HepG2 (cell line): Measurements from ENCODE around the gene SLC9A9. TPM values are rescaled to one million over a fixed set of nuclear protein-coding genes. Genes with fewer than 3 reads are reported as not detected.

Source experiments
- ATAC-seq: fragments of 200-7000 bp; cut with Tn5 transposase; 3 replicates; pipeline ENCODE4 v1.9.1; 2020; ENCODE audit warnings: mild to moderate bottlenecking, moderate library complexity
- BruUV-seq: library from RNA; stranded (reverse); fragments of 400-500 nt; replicated peaks from 2 replicates; lab custom pipeline; 2021; lab: Mats Ljungman, UMichigan
- CTCF ChIA-PET: fragments of 300-600 bp; formaldehyde crosslinking; extraction: SDS; loops from one replicate; lab custom pipeline; 2021; ENCODE audit warnings: low total read pairs, inconsistent platforms, low intra/inter-chr PET ratio; lab: Yijun Ruan, JAX
- POLR2A ChIA-PET: fragments of 350-600 bp; sonication (Branson Sonifier 250); formaldehyde crosslinking; loops from one replicate; lab custom pipeline; 2020; ENCODE audit warnings: antibody characterized with exemption, inconsistent platforms; lab: Yijun Ruan, JAX
- DNase-seq: peaks from one replicate; pipeline ENCODE4 v3.0.0-alpha.2; 2015; ENCODE audit warnings: low spot score
- FAIRE-seq: peaks from 3 replicates; lab custom pipeline; 2011; peaks lifted over from hg19 to GRCh38; lab: Jason Lieb, UNC
- H2AFZ ChIP-seq: one replicate; pipeline ENCODE4 v1.6.1; 2011; ENCODE audit warnings: low read length, inconsistent platforms
- H3K27ac ChIP-seq: fragments of 300-600 bp; 3 replicates; pipeline ENCODE4 v1.8.0; 2011; ENCODE audit warnings: mixed run types, mild to moderate bottlenecking, mixed read lengths, low read length, inconsistent platforms; ENCODE audit not compliant: insufficient read depth; ENCODE audit errors: extremely low read length
- H3K27me3 ChIP-seq, 2 experiments: fragments of 200-600 bp in 1 of 2; 2 replicates in 1 of 2; 3 replicates in 1 of 2; pipeline versions ENCODE4 v1.6.0 to v1.8.0; 2011; ENCODE audit warnings: low read length in 2 of 2, mild to moderate bottlenecking in 2 of 2, moderate library complexity in 2 of 2, inconsistent platforms in 1 of 2; ENCODE audit not compliant: insufficient read depth in 2 of 2, control insufficient read depth in 1 of 2
- H3K36me3 ChIP-seq, 2 experiments: fragments of 200-600 bp in 1 of 2; replicated peaks in 1 of 2; 2 replicates in 1 of 2; 3 replicates in 1 of 2; pipeline versions ENCODE4 v1.5.1 to v1.8.0; 2011; ENCODE audit warnings: low read length in 2 of 2, inconsistent platforms in 1 of 2; ENCODE audit not compliant: insufficient read depth in 2 of 2, control insufficient read depth in 1 of 2
- H3K4me1 ChIP-seq: 2 replicates; pipeline ENCODE4 v1.5.1; 2012; ENCODE audit warnings: low read length, inconsistent platforms; ENCODE audit not compliant: insufficient read depth
- H3K4me2 ChIP-seq: 2 replicates; pipeline ENCODE4 v1.6.0; 2011; ENCODE audit warnings: low read depth, low read length, inconsistent platforms
- H3K4me3 ChIP-seq, 3 experiments: fragments of 200-600 bp in 1 of 3; sonication (generic), shearing (Covaris generic) in 1 of 3; replicated peaks in 1 of 3; 2 replicates each; pipeline ENCODE4 v1.5.1; 2011 to 2016; ENCODE audit warnings: low read length in 3 of 3, inconsistent platforms in 2 of 3, low read depth in 2 of 3, mild to moderate bottlenecking in 2 of 3, control low read depth in 1 of 3, mixed read lengths in 1 of 3; ENCODE audit not compliant: insufficient read depth in 1 of 3
- H3K79me2 ChIP-seq: one replicate; pipeline ENCODE4 v1.6.1; 2011; ENCODE audit warnings: low read length, inconsistent platforms; ENCODE audit not compliant: insufficient read depth
- H3K9ac ChIP-seq: 2 replicates; pipeline ENCODE4 v1.6.0; 2011; ENCODE audit warnings: mild to moderate bottlenecking, low read depth, low read length, inconsistent platforms; ENCODE audit not compliant: insufficient read depth
- H3K9me3 ChIP-seq: 2 replicates; pipeline ENCODE4 v1.5.1; 2012; ENCODE audit warnings: mild to moderate bottlenecking, low read length
- H4K20me1 ChIP-seq: 2 replicates; pipeline ENCODE4 v1.6.0; 2011; ENCODE audit warnings: inconsistent platforms, mild to moderate bottlenecking, low read length, moderate library complexity; ENCODE audit not compliant: insufficient read depth
- HNF1B ChIP-seq: sonication (generic); formaldehyde crosslinking; IDR thresholded peaks from 2 replicates; pipeline ENCODE4 v1.5.1; 2020; ENCODE audit warnings: mild to moderate bottlenecking, moderate library complexity, missing genetic modification reagents
- JUN ChIP-seq: sonication (generic); formaldehyde crosslinking; IDR thresholded peaks from 2 replicates; pipeline ENCODE4 v1.4.0; 2020; ENCODE audit warnings: mild to moderate bottlenecking, missing genetic modification reagents
- TRIM24 ChIP-seq: sonication (generic); formaldehyde crosslinking; IDR thresholded peaks from 2 replicates; pipeline ENCODE4 v1.8.0; 2022; ENCODE audit warnings: mild to moderate bottlenecking, missing genetic modification reagents
- ZNF296 ChIP-seq: sonication (generic); formaldehyde crosslinking; conservative IDR thresholded peaks from 2 replicates; pipeline ENCODE4 v1.5.0; 2020; ENCODE audit warnings: mild to moderate bottlenecking, missing genetic modification reagents
- ZNF382 ChIP-seq: sonication (generic); formaldehyde crosslinking; IDR thresholded peaks from 2 replicates; pipeline ENCODE4 v1.5.0; 2020; ENCODE audit warnings: missing genetic modification reagents, mild to moderate bottlenecking, borderline replicate concordance
- ZNF431 ChIP-seq: sonication (generic); formaldehyde crosslinking; IDR thresholded peaks from 2 replicates; pipeline ENCODE4 v1.9.0; 2022; ENCODE audit warnings: missing genetic modification reagents, low read depth, mild to moderate bottlenecking, borderline replicate concordance
- WGBS: methylation state at CpG from one replicate; pipeline ENCODE4 v1.1.6; 2017; ENCODE audit warnings: low lambda C conversion rate; 5-methylcytosine and 5-hydroxymethylcytosine counted together
- in situ Hi-C: cut with HindIII; loops from 2 replicates; pipeline ENCODE4 v1.10.0; 2017; ENCODE audit warnings: low pct_unique_long_range_greater_than_20kb; ENCODE audit not compliant: extremely low pct_ligation_motif_present
- intact Hi-C: fragments of 100-400 bp; cut with micrococcal nuclease; formaldehyde crosslinking; loops from one replicate; pipeline ENCODE4 v1.10.0; 2022; ENCODE audit not compliant: unreplicated experiment
- polyA plus RNA-seq, 8 experiments: library from polyadenylated mRNA; depleted of rRNA in 3 of 8; stranded (reverse) in 7 of 8; unstranded in 1 of 8; fragments of >200 nt; fragmentation: Illumina TruSeq in 4 of 8; extraction: Trizol in 4 of 8; gene quantifications; 2 replicates each; pipeline versions ENCODE4 v1.2.1 to v1.2.3, GENCODE V29; 2011 to 2016; ENCODE audit warnings: low read depth in 4 of 8, missing spikeins in 1 of 8, mixed read lengths in 1 of 8; ENCODE audit not compliant: insufficient read depth in 1 of 8
- total RNA-seq, 5 experiments: library from RNA; depleted of rRNA; stranded (reverse); fragments of >200 nt; fragmentation: Illumina TruSeq; extraction: Trizol; gene quantifications; 2 replicates each; pipeline ENCODE4 v1.2.3, GENCODE V29; 2016; ENCODE audit warnings: low read depth in 1 of 5

SLC9A9 gene
- total and polyA plus RNA-seq, 2 of the 13 experiments (the other 11 are each of a cell fraction or from before 2014, with no cell fraction given): not detected

- Histone ChIP-seq H3K36me3 (no peaks in the 10 kb centered on the region), H3K4me3 (no peak overlapping the region), H3K27me3 (peaks cover 0 to 8% of the 10 kb centered on the region in 2 experiments; a peak in 1 of 5 replicates), H3K9ac (no peak overlapping the region), H3K4me2 (no peak overlapping the region), H3K4me1 (no peaks in the 10 kb centered on the region), H3K27ac (no peak overlapping the region), H4K20me1 (no peaks in the 10 kb centered on the region), H2AFZ (no peak overlapping the region), H3K9me3 (no peaks in the 10 kb centered on the region), H3K79me2 (no peaks in the 10 kb centered on the region)
- ChIA-PET POLR2A (no interaction called here), CTCF (no interaction called here)
- in situ Hi-C loops: no loop called here
- ATAC-seq (no peak; the same call in 2 of the 3 replicates), FAIRE-seq (no peak), DNase-seq (no peak)
- BruUV-seq: no TSS peak
- TF ChIP-seq ZNF296 (CRISPR knock-in tag): no peak
- no peak for TF ChIP-seq TRIM24 (CRISPR knock-in tag)
- TF ChIP-seq ZNF382 (CRISPR knock-in tag): no peak
- no peak for TF ChIP-seq HNF1B (CRISPR knock-in tag)
- no peak for TF ChIP-seq ZNF431 (CRISPR knock-in tag)
- no peak for TF ChIP-seq JUN
- 31% methylated on average over 17 of the region's 17 CpGs for WGBS
- intact Hi-C loops: no loop called here
These were observed 250.3 kb downstream of the SLC9A9 start for GRCh38 chr3:143597774-143598652.
